Stimulated activated CD4-positive, alpha-beta T cell treated with anti-CD3 and anti-CD28 coated beads, Interleukin-4, amount 100 ng/mL, for 24 hours (primary cell): ENCODE measurements around the gene CHID1.

Experiments used
- DNase-seq: peaks from one replicate; pipeline ENCODE4 v3.0.0-alpha.2; 2020

The CHID1 gene

DNA sequence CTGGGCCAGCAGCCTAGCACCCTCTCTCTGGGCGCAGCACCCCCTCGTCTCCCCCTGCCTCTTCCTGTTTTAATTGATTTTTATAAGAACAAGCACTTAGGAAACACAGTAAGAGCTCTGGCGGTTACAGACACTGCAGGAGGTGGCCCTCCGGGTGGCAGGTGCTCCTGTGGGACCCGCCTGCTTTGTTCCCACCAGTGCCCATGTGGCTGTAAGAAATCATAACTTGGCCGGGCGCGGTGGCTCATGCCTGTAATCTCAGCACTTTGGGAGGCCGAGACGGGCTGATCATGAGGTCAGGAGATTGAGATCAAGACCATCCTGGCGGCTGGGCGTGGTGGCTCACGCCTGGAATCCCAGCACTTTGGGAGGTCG lies 49.5 kb downstream of the CHID1 start:
- no peak for DNase-seq

DNA sequence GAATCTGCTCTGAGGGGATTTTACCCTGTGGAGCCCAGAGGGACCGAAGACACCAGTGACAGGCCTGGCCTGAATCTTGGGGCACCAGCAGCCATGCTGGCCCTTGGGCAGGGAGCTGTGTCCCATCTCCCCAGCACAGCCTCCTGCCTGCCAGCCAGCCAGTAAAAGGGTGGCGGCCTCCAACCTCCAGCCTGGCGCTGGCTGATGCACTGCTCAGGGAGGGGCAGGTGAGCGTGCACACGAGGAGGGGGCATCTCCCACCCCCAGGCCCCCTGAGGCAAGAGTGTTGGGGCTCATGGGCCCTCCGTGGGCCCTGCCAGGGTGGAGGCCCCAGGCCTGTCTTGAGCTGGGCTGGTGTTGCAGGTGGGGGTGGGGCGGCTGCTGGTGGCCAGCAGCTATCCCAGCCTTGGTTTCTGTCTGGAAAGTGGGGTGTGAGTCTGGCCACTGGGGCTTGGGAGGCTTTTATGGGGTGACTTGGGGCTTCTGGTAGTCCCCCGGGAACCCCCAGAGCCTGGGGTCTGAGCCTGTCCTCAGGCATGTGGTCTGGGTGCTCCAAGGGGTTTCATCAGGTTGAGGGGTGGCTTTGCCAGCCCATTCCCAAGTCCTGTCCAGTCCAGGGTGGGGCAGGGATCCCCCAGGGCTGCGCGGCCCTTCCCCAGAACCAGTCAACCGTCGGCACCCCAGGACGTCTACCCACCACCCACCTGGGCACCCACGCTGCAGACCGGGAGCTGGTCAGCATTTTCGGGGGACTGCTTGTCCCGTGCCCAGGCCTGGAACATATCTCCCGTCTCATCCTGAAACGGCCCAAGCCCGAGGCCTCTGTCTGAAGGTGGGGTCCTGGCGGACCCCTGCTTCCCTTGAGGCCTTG lies 50.1 kb downstream of the CHID1 start:
- no peak for DNase-seq

DNA sequence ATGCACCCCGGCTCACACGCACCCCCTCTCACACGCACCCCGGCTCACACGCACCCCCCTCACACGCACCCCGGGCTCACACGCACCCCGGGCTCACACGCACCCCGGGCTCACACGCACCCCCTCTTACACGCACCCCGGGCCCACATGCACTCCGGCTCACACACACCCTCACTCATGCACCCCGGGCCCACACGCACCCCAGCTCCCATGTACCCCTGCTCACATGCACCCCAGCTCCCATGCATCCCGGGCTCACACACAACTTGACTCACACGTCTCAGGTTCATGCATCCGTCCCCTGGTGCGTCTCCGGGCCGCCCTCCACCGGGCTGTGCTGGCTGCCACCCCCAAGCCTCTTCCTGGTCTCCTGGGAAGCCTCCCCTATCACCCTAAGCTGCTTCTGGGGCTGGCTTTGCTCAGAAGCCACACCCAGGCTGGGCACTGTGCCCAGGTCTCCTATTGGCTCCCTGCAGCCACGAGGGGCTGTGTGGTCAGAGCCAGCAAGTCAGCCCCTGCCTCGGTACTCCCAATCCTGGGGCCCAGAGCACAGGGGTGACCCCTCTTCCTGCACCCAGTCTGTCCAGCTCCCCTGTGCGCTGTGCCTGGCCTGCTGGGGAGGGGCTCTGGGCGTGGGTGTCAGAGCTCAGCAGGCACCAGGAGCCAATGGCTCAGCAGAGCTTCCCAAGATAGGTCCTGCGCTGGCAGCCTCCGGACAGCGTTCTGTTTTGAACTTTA lies 51.0 kb downstream of the CHID1 start:
- DNase-seq: no peak

DNA sequence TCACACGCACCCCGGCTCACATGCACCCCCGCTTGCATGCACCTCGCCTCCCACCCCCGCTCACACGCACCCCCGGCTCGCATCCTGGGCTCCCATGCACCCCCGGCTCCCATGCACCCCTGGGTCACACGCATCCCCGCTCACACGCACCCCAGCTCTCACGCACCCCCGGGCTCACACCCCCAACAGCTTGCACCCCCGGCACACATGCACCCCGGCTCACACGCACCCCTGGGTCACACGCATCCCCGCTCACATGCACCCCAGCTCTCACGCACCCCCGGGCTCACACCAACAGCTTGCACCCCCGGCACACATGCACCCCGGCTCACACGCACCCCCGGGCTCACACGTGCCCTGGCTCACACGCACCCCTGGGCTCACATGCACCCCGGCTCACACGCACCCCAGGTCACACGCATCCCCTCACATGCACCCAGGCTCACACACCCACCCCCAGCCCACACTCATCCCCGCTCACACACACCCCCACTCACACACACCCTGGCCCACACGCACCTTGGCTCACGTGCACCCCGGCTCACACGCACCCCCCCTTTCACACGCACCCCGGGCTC lies 51.8 kb downstream of the CHID1 start:
- DNase-seq: no peak

DNA sequence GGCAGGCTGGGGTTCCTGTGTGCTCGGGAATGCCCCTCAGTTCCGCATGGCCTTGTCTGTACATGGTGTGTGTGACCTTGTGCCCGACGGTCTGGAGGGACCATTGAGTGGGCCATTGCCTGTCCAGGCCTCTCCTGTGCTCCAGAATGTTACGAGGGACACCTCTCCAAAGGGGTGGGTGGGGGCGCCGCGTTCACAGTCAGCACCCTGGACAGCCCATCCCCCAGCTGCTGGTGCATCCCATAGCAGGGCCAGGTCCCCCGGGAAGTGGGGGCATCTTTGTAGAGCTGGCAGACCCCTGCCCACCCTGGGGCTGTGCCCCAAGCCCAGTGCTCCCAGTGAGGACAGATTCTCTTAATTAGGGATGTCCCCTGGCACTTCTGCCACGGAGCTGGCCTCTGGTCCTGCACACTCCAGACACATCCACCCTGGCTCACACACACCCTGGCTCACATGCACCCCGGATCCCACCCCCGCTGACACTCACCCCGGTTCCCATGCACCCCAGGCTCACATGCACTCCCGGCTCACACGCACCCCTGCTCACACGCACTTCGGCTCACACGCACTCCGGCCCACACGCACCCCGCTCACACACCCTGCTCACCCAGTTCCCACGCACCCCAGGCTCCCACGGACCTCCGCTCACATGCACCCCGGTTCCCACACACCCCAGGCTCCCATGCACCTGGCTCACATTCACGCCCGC lies 52.4 kb downstream of the CHID1 start:
- no peak for DNase-seq

DNA sequence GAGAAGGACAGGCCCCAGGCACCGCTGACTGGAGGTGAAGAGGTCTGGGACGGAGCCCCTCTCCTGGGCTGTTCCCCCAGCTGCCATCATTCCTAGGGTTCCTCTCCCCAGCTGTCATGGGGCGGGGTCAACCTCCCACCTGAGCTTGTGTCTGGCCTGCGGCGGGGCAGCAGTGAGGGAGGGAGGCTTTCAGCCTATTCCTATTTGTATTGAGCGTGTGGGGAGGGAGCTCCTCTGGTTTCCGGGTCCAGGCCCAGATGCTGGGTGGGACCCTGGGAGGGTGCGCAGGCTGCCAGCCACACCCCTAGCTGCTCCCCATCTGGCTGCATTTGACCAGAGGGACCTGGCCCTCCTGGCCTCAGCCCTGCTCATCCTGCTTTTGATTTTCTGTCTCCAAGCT lies 54.2 kb downstream of the CHID1 start:
- DNase-seq: no peak

DNA sequence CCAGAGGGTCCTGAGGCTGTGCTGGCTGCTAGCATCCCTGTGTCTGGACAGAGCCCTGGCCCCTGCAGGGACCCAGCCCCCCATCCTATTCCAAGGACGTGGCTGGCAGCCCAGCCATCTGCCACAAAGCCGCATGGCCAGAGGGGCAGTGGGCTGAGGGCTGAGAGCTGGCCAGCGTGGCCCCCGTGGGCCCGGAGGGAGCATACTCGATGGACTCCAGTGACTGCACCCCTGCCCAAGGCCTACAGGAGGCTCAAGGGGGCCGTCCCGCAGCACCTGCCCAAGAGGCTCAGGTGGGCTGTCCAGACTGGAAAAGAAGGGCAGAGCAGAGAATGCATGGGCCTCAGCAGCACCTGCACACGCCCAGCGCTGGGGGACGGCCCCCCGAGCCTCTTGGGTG lies 54.8 kb downstream of the CHID1 start:
- no peak for DNase-seq

DNA sequence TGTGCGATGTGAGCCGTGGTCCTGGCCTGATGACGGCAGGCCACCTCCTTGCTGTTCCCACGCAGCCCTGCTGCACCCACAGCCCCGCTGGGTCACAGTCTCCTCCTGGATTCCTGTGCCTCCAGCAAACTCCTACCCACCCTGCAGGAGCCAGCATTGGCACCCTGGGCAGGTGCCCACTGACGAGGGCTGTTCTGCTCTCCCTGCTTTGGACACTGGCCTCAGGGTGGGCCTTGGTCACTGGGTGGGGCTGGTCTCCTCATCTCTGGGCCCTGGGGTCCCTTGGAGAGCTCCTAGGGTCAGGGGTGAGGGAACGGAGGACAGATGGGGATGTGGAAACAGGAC lies 55.3 kb downstream of the CHID1 start:
- no peak for DNase-seq

DNA sequence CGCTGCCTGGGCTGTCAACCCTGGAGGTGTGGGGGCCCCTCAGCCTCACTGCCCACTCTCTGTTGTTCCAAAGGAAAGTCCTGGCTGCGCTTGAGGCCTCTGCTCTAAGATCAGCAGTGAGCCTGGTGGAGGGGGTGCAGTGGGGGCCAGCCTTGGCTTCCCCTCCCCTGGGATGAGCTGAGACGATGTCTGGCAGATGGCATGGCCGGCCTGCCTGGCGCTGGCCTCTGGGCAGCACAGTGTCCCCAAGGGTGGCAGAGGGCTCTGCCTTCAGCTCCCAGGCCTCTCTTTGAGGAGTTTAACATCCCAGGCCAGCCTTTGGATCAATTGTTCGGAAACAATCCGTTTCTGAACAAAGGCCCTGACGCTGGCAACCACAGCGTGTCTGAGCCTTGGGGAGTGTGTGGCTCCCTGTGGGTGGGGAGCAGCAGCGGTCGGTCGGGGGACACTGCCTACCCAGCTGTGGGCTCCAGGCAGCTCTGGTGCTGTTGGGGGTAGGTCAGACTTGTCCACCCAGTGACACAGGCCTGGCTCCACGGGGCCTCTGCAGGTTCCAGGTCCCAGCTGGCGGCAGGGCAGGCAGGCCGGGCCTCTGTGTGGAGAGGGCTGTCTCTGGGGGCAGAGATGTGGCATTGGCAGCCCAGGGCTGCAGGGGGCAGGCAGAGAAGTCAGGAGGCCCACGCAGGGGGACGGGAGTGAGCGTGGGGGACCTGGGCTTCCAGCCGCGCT lies 55.8 kb downstream of the CHID1 start:
- no peak for DNase-seq

DNA sequence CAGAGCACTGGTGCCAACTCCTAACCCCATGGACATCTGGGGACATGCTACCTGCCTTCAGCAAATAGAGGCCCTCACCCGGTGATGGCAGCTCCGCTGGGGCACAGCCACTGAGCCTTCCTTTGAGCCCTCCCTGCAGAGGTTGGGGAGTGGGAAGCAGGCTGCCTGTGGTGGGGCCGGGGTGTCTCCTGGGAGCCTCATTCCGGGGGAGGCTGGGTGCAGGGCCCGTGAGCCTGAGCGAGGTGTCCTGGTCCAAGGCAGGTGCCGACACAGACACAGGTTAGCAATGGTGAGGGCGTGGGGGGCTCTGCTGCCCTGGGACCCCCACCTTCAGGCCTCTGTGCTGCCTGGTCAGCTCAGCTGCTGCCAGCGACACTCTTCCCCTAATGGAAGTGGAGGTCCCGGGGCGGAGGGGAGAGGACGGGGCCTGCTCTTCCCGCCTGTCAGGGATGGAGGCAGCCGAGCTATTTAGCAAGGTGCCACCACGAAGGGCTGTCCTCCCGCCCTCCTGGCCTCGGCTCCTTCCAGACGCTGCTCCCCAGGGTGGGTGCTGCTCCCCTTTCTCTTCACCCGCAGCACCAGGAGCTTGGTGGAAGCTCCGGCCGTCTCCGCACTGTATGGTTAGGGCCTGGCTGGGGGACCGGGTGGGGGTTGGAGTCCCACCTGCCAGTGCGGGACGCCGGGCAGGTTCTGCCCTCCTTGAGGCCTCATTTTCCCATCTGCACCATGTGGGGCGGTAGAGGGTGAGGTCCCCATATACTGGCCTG lies 56.7 kb downstream of the CHID1 start:
- no peak for DNase-seq

DNA sequence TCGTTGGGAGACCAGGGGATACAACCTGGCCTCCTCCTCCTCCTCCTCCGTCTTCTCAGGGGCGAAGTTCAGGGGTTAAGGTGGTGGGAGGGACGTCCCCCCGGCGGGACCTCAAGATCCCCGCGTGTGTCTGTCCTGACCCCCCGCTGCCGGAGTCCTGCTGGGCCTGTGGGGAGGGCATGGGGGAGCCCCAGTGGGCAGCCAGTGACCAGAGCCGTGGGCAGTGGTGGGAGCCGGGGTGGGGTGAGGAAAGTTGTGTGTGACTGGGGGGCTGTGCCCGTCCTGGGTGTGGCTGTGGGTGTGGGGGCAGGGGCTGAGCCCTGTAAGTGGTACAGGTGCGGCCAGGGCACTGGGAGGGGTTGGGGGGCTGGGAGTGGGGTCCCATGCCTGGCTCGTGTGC lies 57.8 kb downstream of the CHID1 start:
- no peak for DNase-seq

DNA sequence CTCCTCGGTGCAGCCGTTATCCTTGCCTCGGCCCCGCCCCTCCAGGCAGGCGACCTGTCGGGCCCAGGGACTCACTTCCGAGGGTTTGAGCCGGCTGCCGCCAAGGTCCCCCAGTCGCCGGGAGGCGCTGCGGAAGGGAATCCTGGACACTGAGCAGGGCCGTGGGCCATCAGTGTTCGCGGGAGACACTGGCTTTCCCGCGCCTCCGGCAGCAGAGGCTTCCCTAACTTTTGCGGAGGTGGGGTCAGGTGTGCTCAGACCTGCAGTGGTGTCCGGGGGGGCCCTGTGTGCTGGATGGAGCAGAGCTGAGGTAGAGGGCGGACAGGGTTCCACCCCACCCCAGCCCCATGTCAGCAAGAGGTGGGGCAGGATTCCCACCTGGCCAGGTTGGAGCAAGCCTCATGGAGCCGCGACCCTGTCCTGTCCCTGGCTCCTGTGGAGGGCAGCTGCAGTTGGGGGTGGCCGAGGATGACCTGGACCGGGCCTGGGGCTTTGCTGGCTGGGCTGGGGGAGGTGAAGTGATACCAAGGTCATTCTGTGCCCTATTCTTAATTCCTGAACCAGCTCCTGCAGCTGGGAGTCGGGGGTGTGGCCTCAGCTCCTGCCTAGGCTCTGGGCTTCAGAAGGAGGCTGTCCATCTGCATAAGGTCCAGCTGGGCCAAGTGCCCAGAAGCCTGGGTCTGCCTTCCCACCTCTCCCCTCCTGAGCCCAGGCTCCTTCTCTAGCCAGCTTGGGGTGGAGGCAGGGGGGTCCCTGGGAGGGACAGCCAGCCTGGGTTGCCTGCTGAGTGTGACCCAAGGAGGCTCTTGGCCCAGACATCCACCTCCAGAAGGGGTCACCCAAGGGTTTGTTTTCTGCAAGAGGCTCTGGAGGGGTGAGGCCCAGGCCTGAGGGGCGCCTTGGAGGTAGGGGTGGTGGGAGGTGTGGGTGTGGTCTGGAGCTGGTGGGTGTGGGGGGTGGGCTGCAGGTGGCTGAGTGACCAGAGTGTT lies 59.5 kb downstream of the CHID1 start:
- no peak for DNase-seq

DNA sequence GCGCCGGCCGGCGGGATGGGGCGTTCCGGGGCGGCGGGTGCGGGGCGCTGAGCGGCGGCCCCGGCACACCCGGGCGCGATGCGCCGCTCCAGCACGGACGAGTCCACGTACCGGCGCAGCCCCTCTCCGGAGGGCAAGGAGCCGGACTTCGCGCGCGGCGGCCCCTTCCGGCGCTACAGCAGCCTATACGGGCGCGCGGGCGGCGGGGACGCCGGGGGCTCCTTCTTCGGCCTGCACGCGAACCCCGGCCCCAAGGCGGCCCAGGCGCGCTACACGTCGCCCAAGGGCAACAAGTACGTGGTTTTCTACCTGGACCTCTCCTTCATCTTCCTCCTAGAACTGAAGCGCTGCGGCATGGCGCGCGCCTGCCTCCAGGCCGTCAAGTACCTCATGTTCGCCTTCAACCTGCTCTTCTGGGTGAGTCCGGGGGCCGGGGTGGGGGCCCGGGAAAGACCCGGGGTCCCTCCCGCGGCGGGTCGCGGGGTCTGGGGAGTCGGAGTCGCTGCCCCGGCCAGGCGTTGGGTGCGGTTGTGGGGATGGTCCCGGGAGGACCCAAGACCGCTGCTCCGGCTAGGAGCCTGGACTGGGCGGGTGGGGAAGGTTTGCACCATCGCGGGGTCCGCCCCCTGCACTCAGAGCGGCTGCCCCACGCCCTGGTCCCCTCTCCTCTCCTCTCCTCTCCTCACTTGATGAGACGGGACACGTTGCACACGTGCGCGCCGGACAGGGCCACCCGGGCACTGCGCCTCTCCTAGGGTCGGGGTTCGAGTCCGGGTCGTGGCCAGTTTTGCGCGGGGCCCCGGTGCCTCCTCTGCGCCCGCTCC lies 60.4 kb downstream of the CHID1 start:
- no peak for DNase-seq

DNA sequence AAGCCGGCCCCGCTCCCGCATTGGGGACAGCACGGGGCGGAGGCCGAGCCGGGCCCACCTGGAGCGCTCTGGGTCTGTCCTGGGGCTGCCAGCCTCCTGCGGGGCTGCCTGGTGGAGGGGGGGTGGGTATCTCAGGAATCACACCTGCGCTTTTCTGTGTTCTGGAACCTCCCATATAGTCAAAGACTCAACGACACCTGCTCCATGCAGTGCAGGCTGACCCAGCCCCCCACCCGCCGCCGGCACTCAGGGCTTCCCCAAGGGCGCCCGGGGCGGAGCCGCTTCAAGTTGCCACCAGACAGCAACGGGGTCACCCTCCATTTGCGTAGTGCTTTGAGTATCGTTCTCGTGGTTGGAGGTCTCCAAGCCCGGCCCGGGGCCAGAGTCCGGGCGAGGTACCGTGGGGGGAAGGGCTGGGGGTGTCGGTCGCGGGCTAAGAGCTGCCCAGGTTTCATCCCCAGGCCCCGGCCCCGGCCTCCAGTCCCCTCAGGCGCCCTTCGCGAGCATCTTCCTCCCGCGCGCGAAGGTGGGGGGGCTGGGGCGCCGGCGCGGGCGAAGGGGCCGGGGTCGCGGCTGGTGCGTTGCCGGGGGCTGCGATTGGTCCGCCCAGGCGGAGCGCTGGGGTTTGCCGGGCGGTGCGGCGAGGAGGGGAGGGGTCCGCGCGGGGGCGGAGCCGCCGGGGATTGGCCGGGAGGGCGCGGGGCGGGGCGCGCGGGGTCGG lies 61.3 kb downstream of the CHID1 start:
- no peak for DNase-seq

DNA sequence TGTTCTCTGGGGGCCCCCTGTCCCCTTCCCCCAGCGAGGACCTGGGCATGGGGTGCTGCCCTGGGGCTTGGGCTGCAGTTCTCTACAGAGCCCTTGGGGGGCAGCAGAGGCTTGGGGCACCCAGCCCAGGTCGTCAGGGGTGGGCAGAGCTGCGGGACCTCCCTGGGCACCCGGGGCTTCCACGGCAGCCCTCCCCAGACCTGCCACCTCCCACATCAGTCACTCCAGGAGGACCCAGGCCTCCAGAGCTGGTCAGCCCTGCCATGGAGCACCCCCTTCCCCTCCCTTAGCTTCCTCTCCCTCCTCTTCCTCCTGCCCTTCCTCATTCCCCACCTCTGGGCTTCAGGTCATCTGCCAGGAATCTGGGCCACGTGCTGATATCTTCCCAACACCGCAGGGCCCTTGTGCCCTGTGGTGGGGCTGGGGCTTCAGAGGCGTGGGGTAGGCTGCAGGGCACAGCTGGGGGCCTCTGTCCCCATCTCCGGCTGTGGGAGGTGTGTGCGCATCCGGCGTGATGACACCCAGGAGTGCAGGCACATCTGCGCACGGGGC lies 62.2 kb downstream of the CHID1 start:
- DNase-seq: peak; percentile 71

DNA sequence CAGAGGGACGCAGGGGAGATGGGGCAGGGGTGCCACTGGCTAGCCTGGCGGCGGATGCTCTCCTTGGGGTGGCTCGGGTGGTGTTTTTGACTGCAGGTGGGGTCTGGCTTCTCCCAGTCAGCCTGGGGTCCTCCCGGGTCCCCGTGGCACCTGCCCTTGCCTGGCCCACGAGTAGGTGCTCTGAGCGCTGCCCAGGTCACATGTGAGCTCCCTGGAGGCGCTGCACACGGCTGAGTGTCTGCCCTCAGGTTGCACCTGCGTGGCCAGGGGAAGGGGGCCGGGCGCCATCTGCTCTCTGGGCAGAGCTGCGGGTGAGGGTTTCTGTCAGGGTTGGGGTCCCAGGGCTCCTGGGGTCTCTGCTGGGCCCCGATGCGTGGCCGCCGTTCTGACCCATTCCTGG lies 62.7 kb downstream of the CHID1 start:
- no peak for DNase-seq

DNA sequence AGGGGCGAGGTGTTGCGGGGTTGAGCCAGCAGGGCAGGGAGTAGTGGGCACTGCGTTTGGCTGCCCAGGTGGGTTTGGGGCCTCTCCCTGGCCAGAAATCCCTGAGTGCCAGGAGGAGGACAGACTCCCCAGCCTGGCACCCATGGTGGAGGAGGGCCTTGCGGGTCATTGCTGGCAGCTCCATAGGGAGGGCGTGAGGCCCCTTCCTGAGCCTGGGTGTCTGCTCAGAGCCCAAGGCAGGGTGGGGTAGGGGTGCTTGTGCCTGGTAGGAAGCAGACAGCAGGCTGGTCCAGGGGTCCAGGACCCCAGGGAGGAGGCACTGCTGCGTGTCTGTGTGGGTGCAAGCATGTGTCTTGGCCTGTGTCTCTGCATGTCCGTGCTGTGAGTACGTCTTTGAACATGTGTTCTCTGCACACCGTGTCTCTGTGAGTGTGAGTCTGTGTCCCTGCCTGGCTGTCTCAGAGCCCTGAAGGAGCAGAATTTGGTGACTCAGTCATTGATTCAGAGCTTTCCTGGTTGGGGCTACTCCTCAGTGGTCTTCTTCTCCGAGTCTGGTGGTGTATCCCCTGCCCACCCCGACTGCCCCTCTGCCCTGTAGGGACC lies 64.0 kb downstream of the CHID1 start:
- DNase-seq: no peak

DNA sequence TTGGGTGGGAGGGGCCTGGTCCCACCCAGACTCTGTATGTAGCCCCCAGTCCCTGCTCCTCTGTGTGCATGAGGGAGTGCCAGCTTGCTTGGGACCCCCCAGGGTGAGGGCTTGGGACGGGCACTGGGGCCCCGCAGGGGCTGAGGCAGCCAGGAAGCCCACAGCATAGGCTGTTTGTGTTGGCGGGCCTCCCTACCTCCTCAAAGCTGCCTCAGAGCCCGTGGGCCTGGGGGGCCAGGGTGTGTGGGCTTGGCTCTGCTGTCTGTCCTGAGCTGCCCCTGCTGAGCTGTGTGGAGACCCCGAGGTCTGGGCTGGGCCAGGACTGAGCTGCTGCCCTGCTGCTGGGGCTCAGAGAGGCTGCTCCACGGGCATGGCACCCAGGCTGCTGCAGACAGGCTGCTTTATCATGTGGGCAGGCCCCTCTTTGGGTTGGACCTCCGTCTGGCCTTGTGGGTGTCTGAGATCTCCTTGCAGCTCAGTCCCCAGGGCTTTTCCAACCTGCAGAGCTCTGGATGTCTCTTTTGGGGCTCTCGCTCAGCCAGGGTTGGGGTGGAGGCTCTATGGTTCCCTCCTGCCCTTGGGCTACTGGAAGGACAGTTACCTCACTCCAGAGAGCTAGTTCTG lies 64.6 kb downstream of the CHID1 start:
- DNase-seq: no peak
